ENCODE data around the gene JRKL. TPM values are rescaled to one million over a fixed set of nuclear protein-coding genes. Genes with fewer than 3 reads are reported as not detected.

JRKL gene
- total and polyA plus RNA-seq, 2 of the 13 experiments (the other 11 are each of a cell fraction or from before 2014, with no cell fraction given), result 3.2 to 4.5 TPM

DNA sequence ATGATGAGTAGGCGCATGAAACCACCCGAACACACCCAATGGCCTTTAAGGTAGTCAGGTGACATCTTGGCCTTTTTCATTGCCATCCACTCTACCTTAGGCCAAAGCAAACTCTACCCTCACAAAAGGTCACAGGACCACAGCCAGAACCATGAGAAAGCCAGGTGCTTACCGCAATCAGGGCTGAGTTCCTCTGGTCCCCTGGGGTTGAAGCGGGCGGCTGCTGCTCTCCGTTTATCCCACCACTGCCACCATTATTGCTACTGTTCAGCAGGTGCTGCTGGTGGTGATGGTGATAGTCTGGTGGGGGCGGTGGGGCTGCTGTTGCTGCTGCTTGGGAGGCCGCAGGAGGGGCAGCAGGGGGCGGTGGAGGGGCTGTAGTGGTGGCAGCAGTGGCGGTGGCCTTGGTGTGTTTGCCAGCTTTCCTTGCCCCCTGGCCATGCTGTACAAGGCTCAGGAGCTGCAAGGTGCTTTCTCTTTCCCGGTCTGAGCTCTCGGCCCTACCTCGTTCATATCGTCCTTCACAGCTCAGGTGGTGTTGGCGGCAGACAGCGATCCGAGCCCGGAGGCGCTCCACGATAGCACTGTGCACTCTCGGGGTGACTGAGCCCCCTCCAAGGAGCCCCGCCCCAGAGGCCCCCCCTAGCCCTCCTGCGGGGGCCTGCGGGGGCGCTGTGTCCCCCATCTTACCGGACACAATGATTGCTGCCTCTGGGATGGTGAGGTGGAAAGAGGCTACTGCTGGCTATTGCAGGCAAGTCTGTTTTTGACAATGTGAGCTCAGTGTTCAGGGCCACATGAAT, 48.4 kb upstream of the JRKL start (continued):
- no peak for TF ChIP-seq RFXANK (CRISPR knock-in tag; IDR thresholded peaks at IDR 0.05)
- TF ChIP-seq IKZF4 (CRISPR knock-in tag; IDR thresholded peaks at IDR 0.05; ENCODE audit: borderline replicate concordance, low read depth, not compliant biosample characterization), result no peak
- no peak for TF ChIP-seq MAZ (IDR thresholded peaks at IDR 0.05; ENCODE audit: borderline replicate concordance, low read depth, low read length)
- 0 out of 2 replicates have a peak, but pooled peaks have one; percentile 48 for TF ChIP-seq MAZ (CRISPR knock-in tag; IDR thresholded peaks at IDR 0.05; ENCODE audit: low read depth)
- TF ChIP-seq ZNF891 (CRISPR knock-in tag; IDR thresholded peaks at IDR 0.05), result peak; percentile 16; the same call in 1 of the 2 replicates
- TF ChIP-seq, protein P1, sequence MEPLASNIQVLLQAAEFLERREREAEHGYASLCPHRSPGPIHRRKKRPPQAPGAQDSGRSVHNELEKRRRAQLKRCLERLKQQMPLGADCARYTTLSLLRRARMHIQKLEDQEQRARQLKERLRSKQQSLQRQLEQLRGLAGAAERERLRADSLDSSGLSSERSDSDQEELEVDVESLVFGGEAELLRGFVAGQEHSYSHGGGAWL (CRISPR knock-in tag; IDR thresholded peaks at IDR 0.05), result no peak
- TF ChIP-seq, protein P2, sequence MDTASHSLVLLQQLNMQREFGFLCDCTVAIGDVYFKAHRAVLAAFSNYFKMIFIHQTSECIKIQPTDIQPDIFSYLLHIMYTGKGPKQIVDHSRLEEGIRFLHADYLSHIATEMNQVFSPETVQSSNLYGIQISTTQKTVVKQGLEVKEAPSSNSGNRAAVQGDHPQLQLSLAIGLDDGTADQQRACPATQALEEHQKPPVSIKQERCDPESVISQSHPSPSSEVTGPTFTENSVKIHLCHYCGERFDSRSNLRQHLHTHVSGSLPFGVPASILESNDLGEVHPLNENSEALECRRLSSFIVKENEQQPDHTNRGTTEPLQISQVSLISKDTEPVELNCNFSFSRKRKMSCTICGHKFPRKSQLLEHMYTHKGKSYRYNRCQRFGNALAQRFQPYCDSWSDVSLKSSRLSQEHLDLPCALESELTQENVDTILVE (CRISPR knock-in tag; IDR thresholded peaks at IDR 0.05), result no peak
- no peak for TF ChIP-seq ZNF766 (CRISPR knock-in tag; IDR thresholded peaks at IDR 0.05; ENCODE audit: borderline replicate concordance)
- TF ChIP-seq ZNF558 (CRISPR knock-in tag; IDR thresholded peaks at IDR 0.05; ENCODE audit: borderline replicate concordance), result no peak
- TF ChIP-seq ZNF20 (CRISPR knock-in tag; IDR thresholded peaks at IDR 0.05), result no peak
- TF ChIP-seq, protein P3, sequence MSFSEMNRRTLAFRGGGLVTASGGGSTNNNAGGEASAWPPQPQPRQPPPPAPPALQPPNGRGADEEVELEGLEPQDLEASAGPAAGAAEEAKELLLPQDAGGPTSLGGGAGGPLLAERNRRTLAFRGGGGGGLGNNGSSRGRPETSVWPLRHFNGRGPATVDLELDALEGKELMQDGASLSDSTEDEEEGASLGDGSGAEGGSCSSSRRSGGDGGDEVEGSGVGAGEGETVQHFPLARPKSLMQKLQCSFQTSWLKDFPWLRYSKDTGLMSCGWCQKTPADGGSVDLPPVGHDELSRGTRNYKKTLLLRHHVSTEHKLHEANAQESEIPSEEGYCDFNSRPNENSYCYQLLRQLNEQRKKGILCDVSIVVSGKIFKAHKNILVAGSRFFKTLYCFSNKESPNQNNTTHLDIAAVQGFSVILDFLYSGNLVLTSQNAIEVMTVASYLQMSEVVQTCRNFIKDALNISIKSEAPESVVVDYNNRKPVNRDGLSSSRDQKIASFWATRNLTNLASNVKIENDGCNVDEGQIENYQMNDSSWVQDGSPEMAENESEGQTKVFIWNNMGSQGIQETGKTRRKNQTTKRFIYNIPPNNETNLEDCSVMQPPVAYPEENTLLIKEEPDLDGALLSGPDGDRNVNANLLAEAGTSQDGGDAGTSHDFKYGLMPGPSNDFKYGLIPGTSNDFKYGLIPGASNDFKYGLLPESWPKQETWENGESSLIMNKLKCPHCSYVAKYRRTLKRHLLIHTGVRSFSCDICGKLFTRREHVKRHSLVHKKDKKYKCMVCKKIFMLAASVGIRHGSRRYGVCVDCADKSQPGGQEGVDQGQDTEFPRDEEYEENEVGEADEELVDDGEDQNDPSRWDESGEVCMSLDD (CRISPR knock-in tag; IDR thresholded peaks at IDR 0.05; ENCODE audit: borderline replicate concordance), result peak; percentile 85; the same call in 1 of the 2 replicates
- TF ChIP-seq BCL6 (CRISPR knock-in tag; IDR thresholded peaks at IDR 0.05), result no peak
- TF ChIP-seq, protein P4, sequence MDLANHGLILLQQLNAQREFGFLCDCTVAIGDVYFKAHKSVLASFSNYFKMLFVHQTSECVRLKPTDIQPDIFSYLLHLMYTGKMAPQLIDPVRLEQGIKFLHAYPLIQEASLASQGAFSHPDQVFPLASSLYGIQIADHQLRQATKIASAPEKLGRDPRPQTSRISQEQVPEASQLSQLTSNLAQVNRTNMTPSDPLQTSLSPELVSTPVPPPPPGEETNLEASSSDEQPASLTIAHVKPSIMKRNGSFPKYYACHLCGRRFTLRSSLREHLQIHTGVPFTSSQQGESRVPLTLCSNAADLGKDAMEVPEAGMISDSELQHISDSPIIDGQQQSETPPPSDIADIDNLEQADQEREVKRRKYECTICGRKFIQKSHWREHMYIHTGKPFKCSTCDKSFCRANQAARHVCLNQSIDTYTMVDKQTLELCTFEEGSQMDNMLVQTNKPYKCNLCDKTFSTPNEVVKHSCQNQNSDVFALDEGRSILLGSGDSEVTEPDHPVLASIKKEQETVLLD (CRISPR knock-in tag; IDR thresholded peaks at IDR 0.05; ENCODE audit: low read depth), result no peak
- TF ChIP-seq, protein P5, sequence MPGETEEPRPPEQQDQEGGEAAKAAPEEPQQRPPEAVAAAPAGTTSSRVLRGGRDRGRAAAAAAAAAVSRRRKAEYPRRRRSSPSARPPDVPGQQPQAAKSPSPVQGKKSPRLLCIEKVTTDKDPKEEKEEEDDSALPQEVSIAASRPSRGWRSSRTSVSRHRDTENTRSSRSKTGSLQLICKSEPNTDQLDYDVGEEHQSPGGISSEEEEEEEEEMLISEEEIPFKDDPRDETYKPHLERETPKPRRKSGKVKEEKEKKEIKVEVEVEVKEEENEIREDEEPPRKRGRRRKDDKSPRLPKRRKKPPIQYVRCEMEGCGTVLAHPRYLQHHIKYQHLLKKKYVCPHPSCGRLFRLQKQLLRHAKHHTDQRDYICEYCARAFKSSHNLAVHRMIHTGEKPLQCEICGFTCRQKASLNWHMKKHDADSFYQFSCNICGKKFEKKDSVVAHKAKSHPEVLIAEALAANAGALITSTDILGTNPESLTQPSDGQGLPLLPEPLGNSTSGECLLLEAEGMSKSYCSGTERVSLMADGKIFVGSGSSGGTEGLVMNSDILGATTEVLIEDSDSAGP (CRISPR knock-in tag; IDR thresholded peaks at IDR 0.05; ENCODE audit: borderline replicate concordance), result peak; percentile 31; the same call in 1 of the 2 replicates
- no peak for TF ChIP-seq KLF9 (CRISPR knock-in tag; IDR thresholded peaks at IDR 0.05; ENCODE audit: low read depth)
- 0 out of 2 replicates have a peak, but pooled peaks have one; percentile 20 for TF ChIP-seq ZNF605 (CRISPR knock-in tag; IDR thresholded peaks at IDR 0.05)
- TF ChIP-seq, protein P6, sequence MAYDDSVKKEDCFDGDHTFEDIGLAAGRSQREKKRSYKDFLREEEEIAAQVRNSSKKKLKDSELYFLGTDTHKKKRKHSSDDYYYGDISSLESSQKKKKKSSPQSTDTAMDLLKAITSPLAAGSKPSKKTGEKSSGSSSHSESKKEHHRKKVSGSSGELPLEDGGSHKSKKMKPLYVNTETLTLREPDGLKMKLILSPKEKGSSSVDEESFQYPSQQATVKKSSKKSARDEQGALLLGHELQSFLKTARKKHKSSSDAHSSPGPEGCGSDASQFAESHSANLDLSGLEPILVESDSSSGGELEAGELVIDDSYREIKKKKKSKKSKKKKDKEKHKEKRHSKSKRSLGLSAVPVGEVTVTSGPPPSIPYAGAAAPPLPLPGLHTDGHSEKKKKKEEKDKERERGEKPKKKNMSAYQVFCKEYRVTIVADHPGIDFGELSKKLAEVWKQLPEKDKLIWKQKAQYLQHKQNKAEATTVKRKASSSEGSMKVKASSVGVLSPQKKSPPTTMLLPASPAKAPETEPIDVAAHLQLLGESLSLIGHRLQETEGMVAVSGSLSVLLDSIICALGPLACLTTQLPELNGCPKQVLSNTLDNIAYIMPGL (CRISPR knock-in tag; IDR thresholded peaks at IDR 0.05; ENCODE audit: borderline replicate concordance in 1 of 2, low read depth in 1 of 2), result peak; percentile 59 to 89; a peak in 3 of 4 replicates

Data from HepG2 (cell line).